GM12878 (cell line): ENCODE data around the gene TMEM126A. TPM values are rescaled to one million over a fixed set of nuclear protein-coding genes. Genes with fewer than 3 reads are reported as not detected.

Experiments used
- CHD4 ChIP-seq: fragments of 200-600 bp; sonication (generic); IDR thresholded peaks from 2 replicates; pipeline ENCODE4 v1.6.1; 2016; ENCODE audit warnings: mild to moderate bottlenecking
- CTCF ChIP-seq, 3 experiments: IDR thresholded peaks in 2 of 3; conservative IDR thresholded peaks in 1 of 3; 2 replicates each; pipeline ENCODE4 v1.5.1; 2011; ENCODE audit warnings: low read depth in 3 of 3, low read length in 3 of 3, mild to moderate bottlenecking in 3 of 3, control low read depth in 2 of 3, moderate library complexity in 2 of 3, inconsistent platforms in 1 of 3, mixed read lengths in 1 of 3; ENCODE audit not compliant: control insufficient read depth in 2 of 3, insufficient read depth in 1 of 3; ENCODE audit errors: extremely low read depth in 1 of 3
- EED ChIP-seq: sonication (generic); IDR thresholded peaks from 2 replicates; pipeline ENCODE4 v1.6.1; 2016; ENCODE audit warnings: antibody characterized with exemption, low read depth
- ETV6 ChIP-seq, 2 experiments: fragments of 450-650 bp in 1 of 2; IDR thresholded peaks in 1 of 2; conservative IDR thresholded peaks in 1 of 2; 2 replicates each; pipeline ENCODE4 v1.6.1; 2014; ENCODE audit warnings: antibody characterized with exemption in 1 of 2, borderline replicate concordance in 1 of 2, low read depth in 1 of 2, mild to moderate bottlenecking in 1 of 2, moderate library complexity in 1 of 2
- GATAD2B ChIP-seq: fragments of 450-650 bp; conservative IDR thresholded peaks from 2 replicates; pipeline ENCODE4 v1.6.1; 2017; ENCODE audit warnings: low read depth, mild to moderate bottlenecking, moderate library complexity
- HSF1 ChIP-seq: fragments of 150-350 bp; IDR thresholded peaks from 2 replicates; pipeline ENCODE4 v1.6.1; 2014; ENCODE audit warnings: mild to moderate bottlenecking, low read depth, low read length
- IRF4 ChIP-seq: IDR thresholded peaks from 2 replicates; pipeline ENCODE4 v1.6.1; 2011; ENCODE audit warnings: low read depth, low read length
- KAT2A ChIP-seq: conservative IDR thresholded peaks from 2 replicates; pipeline ENCODE4 v1.6.1; 2011; ENCODE audit warnings: low read depth, low read length; ENCODE audit not compliant: control insufficient read depth
- MTA3 ChIP-seq: IDR thresholded peaks from 2 replicates; pipeline ENCODE4 v1.6.1; 2012; ENCODE audit warnings: low read length, inconsistent platforms, borderline replicate concordance
- NFIC ChIP-seq: IDR thresholded peaks from 2 replicates; pipeline ENCODE4 v1.6.1; 2012; ENCODE audit warnings: low read depth, mild to moderate bottlenecking, inconsistent platforms, low read length, moderate library complexity
- NFYA ChIP-seq: IDR thresholded peaks from 2 replicates; pipeline ENCODE4 v1.6.1; 2011; ENCODE audit warnings: low read depth, mild to moderate bottlenecking, low read length, improper control_type of control experiment, borderline replicate concordance
- PKNOX1 ChIP-seq: fragments of 450-650 bp; IDR thresholded peaks from 2 replicates; pipeline ENCODE4 v1.6.1; 2016; ENCODE audit warnings: mild to moderate bottlenecking
- POU2F2 ChIP-seq: IDR thresholded peaks from 3 replicates; pipeline ENCODE4 v1.6.1; 2011; ENCODE audit warnings: low read depth, mild to moderate bottlenecking, low read length, borderline replicate concordance
- PRDM15 ChIP-seq: fragments of 450-650 bp; formaldehyde crosslinking; IDR thresholded peaks from 2 replicates; pipeline ENCODE4 v1.4.0; 2020; ENCODE audit warnings: mild to moderate bottlenecking, moderate library complexity
- RBBP5 ChIP-seq: fragments of 200-600 bp; sonication (generic); conservative IDR thresholded peaks from 2 replicates; pipeline ENCODE4 v1.6.1; 2016
- RUNX3 ChIP-seq: IDR thresholded peaks from 2 replicates; pipeline ENCODE4 v1.6.1; 2012; ENCODE audit warnings: low read length, inconsistent platforms
- SREBF2 ChIP-seq: IDR thresholded peaks from 2 replicates; pipeline ENCODE4 v1.6.1; 2012; ENCODE audit warnings: mild to moderate bottlenecking, low read length
- SRF ChIP-seq, 2 experiments: IDR thresholded peaks; 2 replicates each; pipeline ENCODE4 v1.6.1; 2011; ENCODE audit warnings: low read depth in 2 of 2, low read length in 2 of 2, mild to moderate bottlenecking in 1 of 2, moderate library complexity in 1 of 2
- STAT3 ChIP-seq: IDR thresholded peaks from 2 replicates; pipeline ENCODE4 v1.6.1; 2011; ENCODE audit warnings: low read depth, low read length, improper control_type of control experiment
- SUZ12 ChIP-seq: fragments of 200-600 bp; sonication (generic); IDR thresholded peaks from one replicate; pipeline ENCODE4 v1.6.1; 2018; ENCODE audit warnings: antibody characterized with exemption, mild to moderate bottlenecking; ENCODE audit not compliant: unreplicated experiment
- YBX1 ChIP-seq: fragments of 450-650 bp; IDR thresholded peaks from 2 replicates; pipeline ENCODE4 v1.6.1; 2016; ENCODE audit warnings: antibody characterized with exemption
- ZNF24 ChIP-seq: fragments of 450-650 bp; IDR thresholded peaks from 2 replicates; pipeline ENCODE4 v1.6.1; 2017; ENCODE audit warnings: antibody characterized with exemption, mild to moderate bottlenecking
- polyA plus RNA-seq, 11 experiments: library from polyadenylated mRNA; depleted of rRNA in 4 of 11; unstranded in 6 of 11; stranded (reverse) in 5 of 11; fragments of >200 nt; fragmentation: Nextera tagmentation in 4 of 11; fragmentation: Illumina TruSeq in 1 of 11; extraction: Ambion mirVana in 4 of 11; extraction: Trizol in 1 of 11; gene quantifications; 1 replicate in 1 of 11; 2 replicates in 10 of 11; pipeline versions ENCODE4 v1.2.1 to v1.2.3, GENCODE V29; 2011 to 2016; ENCODE audit warnings: inconsistent platforms in 2 of 11, missing spikeins in 2 of 11, low read depth in 1 of 11
- total RNA-seq, 4 experiments: library from RNA; depleted of rRNA in 3 of 4; stranded (reverse); fragments of >200 nt in 3 of 4; fragmentation: Illumina TruSeq in 1 of 4; extraction: Trizol in 1 of 4; gene quantifications; 2 replicates each; pipeline versions ENCODE4 v1.2.1 to v1.2.3, GENCODE V29; 2013 to 2021

The TMEM126A gene
- total and polyA plus RNA-seq, 10 of the 15 experiments (the other 5 are each of a cell fraction or from before 2014, with no cell fraction given), result 38.6 to 208 (median 71.7) TPM

- TF ChIP-seq SUZ12 (no peak), NFIC (no peak), SREBF2 (no peak), ZNF24 (no peak), IRF4 (no peak), STAT3 (no peak), CTCF (IDR thresholded peaks at IDR 0.05 in 2 of 3, conservative IDR thresholded peaks at IDR 0.05 in 1 of 3; ENCODE audit: control insufficient read depth in 2 of 3, extremely low read depth in 1 of 3, insufficient read depth in 1 of 3, low read depth in 3 of 3, low read length in 3 of 3) (no peak), PRDM15 (no peak), KAT2A (no peak), NFYA (no peak), HSF1 (no peak), GATAD2B (peak; percentile 90), PKNOX1 (no peak), EED (no peak), RUNX3 (peak; percentile 89), POU2F2 (peak; percentile 69; the same call in 2 of the 3 replicates), MTA3 (no peak), YBX1 (no peak), CHD4 (no peak), ETV6 (conservative IDR thresholded peaks at IDR 0.05 in 1 of 2, IDR thresholded peaks at IDR 0.05 in 1 of 2; ENCODE audit: borderline replicate concordance in 1 of 2, low read depth in 1 of 2) (0 out of 4 replicates have a peak, but pooled peaks of 1 of the 2 experiments have one; percentile 15), RBBP5 (no peak), SRF (IDR thresholded peaks at IDR 0.05; ENCODE audit: low read depth in 2 of 2, low read length in 2 of 2) (no peak)
Measured at GRCh38 chr11:85664615-85665481, 17.1 kb downstream of the TMEM126A start, which contains the start of gene CREBZF (continued).
